Measurements from ENCODE around the gene TMEM139.

GRCh38 chr7:143248761-143249354, 35.9 kb upstream of the TMEM139 start:
- TF ChIP-seq HDGF (IDR thresholded peaks at IDR 0.05) = no peak
- TF ChIP-seq POLR2A (IDR thresholded peaks at IDR 0.05; ENCODE audit: low read depth, low read length) = no peak
- no peak for TF ChIP-seq CTCF (IDR thresholded peaks at IDR 0.05 in 2 of 3, conservative IDR thresholded peaks at IDR 0.05 in 1 of 3; ENCODE audit: control insufficient read depth in 2 of 3, extremely low read depth in 1 of 3, insufficient read depth in 1 of 3, low read depth in 3 of 3, low read length in 3 of 3)
- TF ChIP-seq MXI1 (IDR thresholded peaks at IDR 0.05; ENCODE audit: low read depth, low read length) = no peak
- no peak for TF ChIP-seq SIN3A (IDR thresholded peaks at IDR 0.05; ENCODE audit: low read depth, low read length)
- TF ChIP-seq GABPA (IDR thresholded peaks at IDR 0.05; ENCODE audit: low read depth) = no peak
- TF ChIP-seq HCFC1 (IDR thresholded peaks at IDR 0.05; ENCODE audit: low read length) = no peak
- no peak for TF ChIP-seq HDAC2 (IDR thresholded peaks at IDR 0.05)
- TF ChIP-seq CHD2 (IDR thresholded peaks at IDR 0.05; ENCODE audit: borderline replicate concordance, low read depth, low read length) = no peak
- TF ChIP-seq POLR2AphosphoS5 (IDR thresholded peaks at IDR 0.05; ENCODE audit: low read length) = no peak
- TF ChIP-seq SREBF2 (IDR thresholded peaks at IDR 0.05; ENCODE audit: low read length) = no peak
- TF ChIP-seq CBX5 (IDR thresholded peaks at IDR 0.05; ENCODE audit: low read depth) = no peak
- no peak for TF ChIP-seq PBX3 (IDR thresholded peaks at IDR 0.05; ENCODE audit: insufficient replicate concordance, low read depth, low read length)

All from GM12878 (cell line).